HEK293T (cell line): ENCODE results near the gene ACADVL.

Experiments used
- ARNT ChIP-seq: fragments of 450-650 bp; IDR thresholded peaks from 2 replicates; pipeline ENCODE4 v1.6.1; 2017; ENCODE audit warnings: mild to moderate bottlenecking
- BHLHE40 ChIP-seq: fragments of 450-650 bp; IDR thresholded peaks from 2 replicates; pipeline ENCODE4 v1.6.1; 2016; ENCODE audit warnings: mild to moderate bottlenecking, moderate library complexity, borderline replicate concordance
- CTBP1 ChIP-seq: fragments of 450-650 bp; IDR thresholded peaks from 2 replicates; pipeline ENCODE4 v1.6.1; 2016; ENCODE audit warnings: borderline replicate concordance
- ELF4 ChIP-seq: fragments of 450-650 bp; IDR thresholded peaks from 2 replicates; pipeline ENCODE4 v1.6.1; 2017; ENCODE audit warnings: antibody characterized with exemption
- FOXK2 ChIP-seq: fragments of 450-650 bp; IDR thresholded peaks from 2 replicates; pipeline ENCODE4 v1.6.1; 2016; ENCODE audit warnings: mild to moderate bottlenecking
- FOXM1 ChIP-seq: fragments of 450-650 bp; IDR thresholded peaks from 2 replicates; pipeline ENCODE4 v1.6.1; 2017; ENCODE audit warnings: mild to moderate bottlenecking, borderline replicate concordance
- HDGF ChIP-seq: fragments of 450-650 bp; IDR thresholded peaks from 2 replicates; pipeline ENCODE4 v1.6.1; 2017; ENCODE audit warnings: antibody characterized with exemption, borderline replicate concordance
- L3MBTL2 ChIP-seq: fragments of 450-650 bp; conservative IDR thresholded peaks from 2 replicates; pipeline ENCODE4 v1.6.1; 2016; ENCODE audit warnings: mild to moderate bottlenecking
- NFRKB ChIP-seq: fragments of 450-650 bp; IDR thresholded peaks from 2 replicates; pipeline ENCODE4 v1.6.1; 2016; ENCODE audit warnings: mild to moderate bottlenecking, moderate library complexity
- SP1 ChIP-seq: fragments of 450-650 bp; IDR thresholded peaks from 2 replicates; pipeline ENCODE4 v1.6.1; 2017
- SUZ12 ChIP-seq: fragments of 450-650 bp; IDR thresholded peaks from 2 replicates; pipeline ENCODE4 v1.6.1; 2016; ENCODE audit warnings: mild to moderate bottlenecking
- TARDBP ChIP-seq: fragments of 450-650 bp; IDR thresholded peaks from 2 replicates; pipeline ENCODE4 v1.6.1; 2016
- ZNF384 ChIP-seq: fragments of 450-650 bp; IDR thresholded peaks from 2 replicates; pipeline ENCODE4 v1.6.1; 2016

GRCh38 chr17:7204828-7205461 lies 14.8 kb upstream of the ACADVL start:
- TF ChIP-seq FOXK2 (no peak), FOXM1 (no peak), BHLHE40 (no peak), SP1 (no peak), ZNF384 (no peak), ELF4 (no peak), NFRKB (no peak), SUZ12 (no peak), ARNT (no peak), HDGF (no peak), TARDBP (no peak), CTBP1 (no peak), L3MBTL2 (no peak)
